Kidney (tissue), 14 donors: ENCODE results near the gene TTC7B. TPM values are rescaled to one million over a fixed set of nuclear protein-coding genes. Genes with fewer than 3 reads are reported as not detected.

Experiments used
- DNase-seq, 5 donors: peaks; one replicate each; pipeline ENCODE4 v3.0.0-alpha.2; 2013 to 2020
- FAIRE-seq: peaks from 2 replicates; lab custom pipeline; 2012; peaks lifted over from hg19 to GRCh38; lab: Jason Lieb, UNC
- H3K27ac ChIP-seq, 2 donors: one replicate each; pipeline ENCODE4 v1.7.0; 2013; ENCODE audit warnings: low read depth in 2 of 2, low read length in 2 of 2, inconsistent platforms in 1 of 2
- H3K27me3 ChIP-seq: one replicate; pipeline ENCODE4 v1.7.1; 2013; ENCODE audit warnings: low read length, inconsistent platforms; ENCODE audit not compliant: control insufficient read depth, insufficient read depth
- H3K36me3 ChIP-seq, 3 donors: one replicate each; pipeline versions ENCODE4 v1.7.0 to v1.7.1; 2013; ENCODE audit warnings: low read length in 3 of 3, control low read depth in 1 of 3, inconsistent platforms in 1 of 3; ENCODE audit not compliant: insufficient read depth in 3 of 3, control insufficient read depth in 2 of 3
- H3K4me1 ChIP-seq, 3 donors: one replicate each; pipeline versions ENCODE4 v1.7.0 to v1.7.1; 2013; ENCODE audit warnings: low read length in 3 of 3, inconsistent platforms in 1 of 3, low read depth in 1 of 3; ENCODE audit not compliant: control insufficient read depth in 2 of 3, insufficient read depth in 2 of 3
- H3K4me3 ChIP-seq, 3 donors: one replicate each; pipeline versions ENCODE4 v1.7.0 to v1.8.1; 2013; ENCODE audit warnings: low read length in 3 of 3, control low read depth in 1 of 3, inconsistent platforms in 1 of 3
- H3K9ac ChIP-seq, 3 donors: one replicate each; pipeline versions ENCODE4 v1.7.0 to v1.7.1; 2013; ENCODE audit warnings: low read length in 3 of 3, control low read depth in 1 of 3, inconsistent platforms in 1 of 3
- H3K9me3 ChIP-seq, 3 donors: one replicate each; pipeline versions ENCODE4 v1.7.0 to v1.7.1; 2013; ENCODE audit warnings: low read length in 3 of 3, control low read depth in 1 of 3, inconsistent platforms in 1 of 3; ENCODE audit not compliant: control insufficient read depth in 2 of 3, insufficient read depth in 1 of 3
- CTCF ChIP-seq: IDR thresholded peaks from 3 replicates; pipeline ENCODE4 v1.5.1; 2012; ENCODE audit warnings: mild to moderate bottlenecking, moderate library complexity, borderline replicate concordance; ENCODE audit not compliant: insufficient read depth; ENCODE audit errors: extremely low read depth
- intact Hi-C: fragments of 100-400 bp; cut with DNase I; formaldehyde crosslinking; loops from one replicate; pipeline ENCODE4 v1.11.1; 2022
- polyA plus RNA-seq: library from polyadenylated mRNA; stranded (reverse); fragments of 350-450 nt; fragmentation: Illumina TruSeq; extraction: RNeasy Lipid Tissue Mini Kit (QIAGEN cat#74804); gene quantifications from one replicate; pipeline ENCODE4 v1.2.3, GENCODE V29; 2014; ENCODE audit warnings: low read depth, low replicate concordance; ENCODE audit not compliant: insufficient read depth
- total RNA-seq: library from RNA; stranded (reverse); fragmentation: NEBNext Ultra II Directional; extraction: Animal tissue kit (Norgen Biotek cat#: 25700); gene quantifications from one replicate; pipeline ENCODE4 v1.2.1, GENCODE V29; 2021
- donor health status: control.
- donor health status: control.
- donor health status: control.
- donor health status: control.
- donor health status: control.
- donor health status: DM: yes; HTN: yes; CAD: no.
- donor health status: Normal renal cell carcinoma (clear cell type).

TTC7B gene
- total and polyA plus RNA-seq, 2 donors from 2014 or later = 23.4 to 48.3 TPM

GRCh38 chr14:90553298-90553920 lies 262.8 kb downstream of the TTC7B start:
- Histone ChIP-seq H3K9ac (no peak overlapping the region), H3K27ac (no peak overlapping the region), H3K27me3 (no peaks in the 10 kb centered on the region), H3K9me3 (no peaks in the 10 kb centered on the region), H3K36me3 (no peaks in the 10 kb centered on the region), H3K4me3 (no peak overlapping the region), H3K4me1 (peaks cover 0 to 10% (median 3%) of the 10 kb centered on the region in 3 donors)
- FAIRE-seq (no peak), DNase-seq (peak in 1 of 5 donors; percentile 51)
- intact Hi-C loops = no loop called here
- TF ChIP-seq CTCF = no peak

DNA sequence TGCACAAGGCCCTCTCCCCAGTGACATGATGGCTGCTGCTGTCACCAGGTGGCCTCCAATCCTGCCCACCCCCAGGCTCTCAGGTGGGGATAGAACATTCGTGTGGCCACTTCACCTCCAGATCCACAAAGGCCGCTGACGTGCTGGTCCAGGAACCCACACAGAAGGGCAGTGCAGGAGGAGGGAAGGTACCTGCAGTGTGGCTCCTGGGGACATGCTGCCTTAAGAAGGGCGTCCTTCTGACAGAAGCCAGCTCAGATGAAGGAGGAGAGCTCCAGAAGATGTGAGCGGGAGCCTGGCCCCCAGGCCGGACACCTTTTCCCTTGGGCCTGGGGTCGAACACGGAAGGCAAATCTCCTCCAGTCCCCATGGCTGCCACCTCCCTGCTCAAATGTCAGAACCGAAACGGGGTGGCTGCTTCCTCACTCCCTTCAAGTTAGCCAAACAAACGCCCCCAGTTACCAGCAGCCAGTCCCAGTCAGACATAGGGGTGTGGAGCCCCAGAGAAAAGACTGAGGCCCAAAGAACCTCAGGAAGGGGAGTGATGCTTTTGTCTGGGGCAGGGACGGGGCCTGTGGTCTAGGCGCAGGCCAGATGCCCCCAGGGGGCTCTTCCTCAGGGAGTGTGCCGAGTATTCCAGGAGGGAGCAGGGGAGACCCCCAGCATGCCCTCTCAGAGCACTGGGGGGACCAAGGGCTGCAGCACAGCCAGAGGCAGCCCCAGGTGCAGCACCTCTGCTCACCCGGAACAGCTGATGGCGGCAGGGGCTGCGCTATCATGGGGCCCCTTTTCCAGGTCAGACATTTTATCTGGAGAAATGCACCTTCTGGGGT lies 263.5 kb downstream of the TTC7B start:
- intact Hi-C loops = no loop called here
- H3K27ac ChIP-seq = no peak overlapping the region
- H3K27me3 ChIP-seq = no peaks in the 10 kb centered on the region
- H3K9me3 ChIP-seq = no peaks in the 10 kb centered on the region
- H3K4me1 ChIP-seq = peaks cover 0 to 10% (median 3%) of the 10 kb centered on the region in 3 donors
- no peak overlapping the region for H3K4me3 ChIP-seq
- H3K9ac ChIP-seq = no peak overlapping the region
- FAIRE-seq = no peak
- no peaks in the 10 kb centered on the region for H3K36me3 ChIP-seq
- TF ChIP-seq CTCF = no peak
- DNase-seq = no peak

DNA sequence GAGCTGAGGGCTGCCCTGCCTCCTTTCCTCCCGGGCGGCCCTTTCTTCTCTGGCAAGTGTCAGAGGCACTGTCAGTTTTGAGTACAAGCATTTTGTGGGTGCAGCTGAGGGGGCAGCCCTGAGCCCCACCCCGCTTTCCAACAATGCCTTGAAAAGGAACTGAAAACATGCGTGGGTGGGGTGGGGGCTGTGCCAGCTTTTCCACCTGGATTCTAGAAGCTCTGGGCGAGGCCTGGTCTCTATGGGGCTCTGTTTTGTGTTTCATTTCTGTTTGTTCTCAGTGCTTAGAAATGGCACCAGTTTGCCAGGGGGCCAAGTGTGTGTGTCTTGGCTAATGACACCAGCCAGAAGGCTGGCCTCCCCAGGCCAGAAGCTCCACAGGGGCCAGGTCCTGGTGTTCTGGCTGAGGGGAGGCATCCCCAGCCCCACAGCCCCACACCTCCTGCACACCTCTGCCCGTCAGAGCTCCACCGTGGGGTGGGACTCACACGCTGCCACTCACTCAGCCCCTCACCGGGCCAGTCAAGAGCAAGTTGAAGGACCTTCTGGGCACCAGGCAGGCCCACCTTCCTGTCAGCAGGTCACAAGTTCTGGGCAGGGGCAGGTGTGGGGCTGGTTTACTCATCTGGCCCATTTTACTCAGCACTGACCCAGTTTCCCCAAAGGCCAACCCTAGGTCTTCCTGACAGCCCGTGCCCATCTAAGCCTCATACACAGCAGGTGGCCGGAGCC lies 264.3 kb downstream of the TTC7B start:
- peaks cover 0 to 10% (median 6%) of the 10 kb centered on the region in 3 donors for H3K4me1 ChIP-seq
- no peak overlapping the region for H3K4me3 ChIP-seq
- no peak for TF ChIP-seq CTCF
- H3K27ac ChIP-seq = no peak overlapping the region
- no peaks in the 10 kb centered on the region for H3K36me3 ChIP-seq
- DNase-seq (no peak), FAIRE-seq (no peak)
- H3K9me3 ChIP-seq = no peaks in the 10 kb centered on the region
- intact Hi-C loops = no loop called here
- no peaks in the 10 kb centered on the region for H3K27me3 ChIP-seq
- H3K9ac ChIP-seq = no peak overlapping the region
